HG03039 (cell line): ENCODE measurements around the gene CIT.

ENCODE experiments used
- ATAC-seq: cut with Tn5 transposase; IDR thresholded peaks from one replicate; pipeline ENCODE4 v1.9.1; 2021; ENCODE audit warnings: mild to moderate bottlenecking, moderate library complexity; ENCODE audit not compliant: unreplicated experiment

The CIT gene

DNA sequence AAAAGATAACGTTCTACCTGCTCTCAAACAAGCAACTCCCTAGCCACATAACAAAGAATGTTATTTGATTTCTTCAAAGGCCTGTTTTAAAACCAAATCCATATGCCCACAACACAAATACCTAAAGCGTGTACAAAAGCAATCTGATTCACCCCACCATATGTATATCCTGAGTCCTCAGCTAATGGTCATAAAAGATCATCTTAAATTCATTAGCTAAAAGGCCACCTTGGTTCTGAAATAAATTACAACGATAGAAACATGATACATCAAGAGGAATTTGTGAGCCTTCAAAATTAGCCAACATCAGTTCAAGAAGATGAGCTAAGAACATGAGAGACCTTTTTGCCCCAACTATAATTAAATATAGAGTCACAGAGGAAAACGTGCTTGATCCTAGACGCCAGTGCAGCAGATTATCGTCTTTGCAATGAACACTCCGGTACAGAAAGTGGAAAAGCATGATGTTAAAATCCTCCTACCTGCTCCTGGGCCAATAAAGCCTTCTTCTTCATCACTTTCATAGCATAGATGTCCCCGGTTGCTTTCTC, 20.0 kb downstream of the CIT start:
- ATAC-seq, result no peak

GRCh38 chr12:119850330-119850729, 26.8 kb downstream of the CIT start:
- ATAC-seq, result no peak

- ATAC-seq, result no peak
Observed at GRCh38 chr12:119843100-119843499, 34.0 kb downstream of the CIT start.

DNA sequence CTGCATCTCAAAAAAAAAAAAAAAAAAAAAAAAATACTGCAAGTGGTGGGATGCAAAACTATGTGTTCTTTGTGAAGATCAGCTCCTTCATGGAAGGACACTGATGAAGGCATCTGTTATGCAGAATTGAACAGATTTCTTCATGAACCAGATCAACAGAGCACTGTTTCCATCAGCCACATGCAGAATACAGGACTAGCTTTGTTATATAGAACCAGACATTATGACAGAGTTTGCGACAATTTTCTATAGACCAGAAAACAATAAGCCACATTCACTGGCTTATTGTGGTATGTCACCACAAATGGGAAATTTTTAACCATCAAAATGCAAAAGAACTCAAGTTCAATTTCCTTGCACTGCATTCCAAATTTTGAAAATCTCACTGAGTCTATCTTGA, 34.7 kb downstream of the CIT start:
- ATAC-seq, result no peak

DNA sequence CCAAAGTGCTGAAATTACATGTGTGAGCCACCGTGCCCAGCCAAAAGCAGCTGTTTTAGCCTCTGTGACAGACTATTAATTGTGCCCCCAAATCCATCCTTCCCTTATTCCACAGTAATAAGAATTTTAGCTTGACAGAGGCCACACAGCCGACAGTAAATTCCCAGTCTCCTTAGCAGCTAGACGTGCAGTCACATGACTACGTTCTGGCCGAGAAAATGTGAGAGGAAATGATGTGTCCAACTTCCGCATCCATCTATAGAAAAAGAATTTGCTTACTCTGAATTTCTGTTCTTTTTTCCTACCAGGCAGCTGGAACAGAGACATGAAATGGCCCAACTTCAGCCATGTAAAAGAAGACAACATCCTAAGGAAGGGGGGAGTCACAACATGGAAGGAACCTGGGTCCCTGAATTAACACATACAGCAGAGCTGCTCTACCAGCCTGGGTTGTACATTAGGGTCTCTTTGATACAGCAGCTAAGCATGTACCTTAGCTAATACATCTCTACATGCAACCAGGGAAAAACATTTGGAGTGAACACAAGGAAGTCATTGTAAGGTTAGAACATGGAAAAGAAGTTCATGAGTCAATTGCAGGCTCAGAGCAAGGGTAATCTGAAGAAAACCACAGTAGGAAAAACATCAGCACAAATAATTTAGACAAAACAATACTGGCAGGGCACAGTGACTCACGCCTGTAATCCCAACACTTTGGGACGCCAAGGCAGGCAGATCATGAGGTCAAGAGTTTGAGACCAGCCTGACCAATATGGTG, 35.5 kb downstream of the CIT start:
- no peak for ATAC-seq

- no peak for ATAC-seq
Observed at GRCh38 chr12:119840582-119840981, 36.5 kb downstream of the CIT start.

GRCh38 chr12:119840168-119840567, 37.0 kb downstream of the CIT start:
- no peak for ATAC-seq

- ATAC-seq, result no peak
Observed at GRCh38 chr12:119838826-119839600, 38.1 kb downstream of the CIT start.

DNA sequence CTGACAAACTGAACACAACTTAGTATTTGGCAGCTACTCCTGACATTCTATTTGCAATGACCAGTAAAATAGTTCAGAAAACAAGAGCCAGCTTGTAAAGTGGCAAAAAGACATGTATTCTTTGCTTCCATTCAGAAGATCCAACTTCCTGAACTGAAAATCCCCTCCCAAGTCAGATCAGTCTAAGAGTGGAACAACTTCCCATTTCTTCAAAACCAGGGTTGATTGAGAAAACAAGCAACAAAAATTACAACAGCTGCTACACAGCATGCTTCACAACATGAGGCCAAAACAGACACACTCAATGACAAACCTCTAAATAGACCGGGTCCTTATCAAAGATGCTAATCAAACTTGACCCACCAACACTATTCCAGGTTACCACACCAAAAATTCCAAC, 40.3 kb downstream of the CIT start:
- no peak for ATAC-seq

DNA sequence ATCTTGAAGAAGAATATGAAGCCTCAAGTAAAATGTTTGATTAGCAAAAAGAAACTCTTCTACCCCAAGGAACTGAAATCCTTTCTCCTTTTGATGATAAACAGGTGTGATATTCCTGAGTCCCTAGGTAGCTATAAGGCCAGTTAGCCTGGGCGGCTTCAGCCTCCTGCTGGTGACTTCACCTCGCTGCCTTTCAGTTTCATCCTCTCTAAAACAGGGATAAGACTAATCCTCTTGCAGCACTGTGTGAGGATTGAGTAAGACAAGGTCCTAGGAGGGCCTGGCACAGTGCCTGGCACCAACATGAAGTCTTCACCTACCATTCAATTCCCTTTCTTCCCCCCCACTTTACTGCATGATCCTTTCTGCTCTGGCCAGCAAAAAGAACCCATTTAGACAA, 42.1 kb downstream of the CIT start:
- ATAC-seq, result no peak

- no peak for ATAC-seq
Observed at GRCh38 chr12:119829439-119829838, 47.7 kb downstream of the CIT start.

GRCh38 chr12:119828300-119828699, 48.8 kb downstream of the CIT start:
- ATAC-seq, result no peak

DNA sequence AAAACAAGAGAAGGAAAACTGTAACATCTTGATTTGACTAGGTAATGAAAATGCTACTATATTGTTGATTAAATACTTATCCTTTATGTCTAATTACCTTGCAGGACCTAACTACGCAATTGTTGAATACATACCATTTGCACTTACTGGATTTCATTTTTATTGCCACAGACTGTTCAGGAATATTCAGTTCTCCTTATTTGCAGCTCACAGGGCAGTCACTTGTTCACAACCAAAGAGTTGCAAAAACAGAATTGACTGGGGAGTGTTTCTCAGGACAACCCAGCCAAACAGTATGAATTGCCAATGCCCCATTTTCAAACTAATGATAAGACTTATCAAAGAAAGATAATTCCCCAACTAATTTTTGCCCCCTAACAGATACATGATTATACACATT, 49.4 kb downstream of the CIT start:
- ATAC-seq, result no peak

GRCh38 chr12:119826661-119827445, 50.3 kb downstream of the CIT start:
- no peak for ATAC-seq

DNA sequence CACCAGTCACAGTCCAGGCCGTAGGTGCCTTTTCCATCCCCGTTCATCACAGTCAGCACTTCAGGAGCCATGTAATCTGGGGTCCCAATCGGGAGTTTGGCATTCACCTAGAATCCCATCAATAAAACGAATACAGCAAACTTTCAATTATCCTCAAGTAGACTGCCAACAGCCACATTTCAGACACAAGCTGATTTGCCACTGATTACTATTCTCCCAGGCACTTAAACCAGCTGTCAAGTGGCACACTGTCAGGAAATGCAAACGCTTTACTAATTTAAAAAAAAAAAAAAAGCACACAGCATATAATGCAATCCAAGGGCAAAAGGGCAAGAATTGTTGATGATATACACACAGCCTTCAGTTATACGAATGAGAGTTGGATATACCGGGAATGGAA, 51.9 kb downstream of the CIT start:
- no peak for ATAC-seq

GRCh38 chr12:119822046-119822445, 55.1 kb downstream of the CIT start:
- ATAC-seq, result no peak

DNA sequence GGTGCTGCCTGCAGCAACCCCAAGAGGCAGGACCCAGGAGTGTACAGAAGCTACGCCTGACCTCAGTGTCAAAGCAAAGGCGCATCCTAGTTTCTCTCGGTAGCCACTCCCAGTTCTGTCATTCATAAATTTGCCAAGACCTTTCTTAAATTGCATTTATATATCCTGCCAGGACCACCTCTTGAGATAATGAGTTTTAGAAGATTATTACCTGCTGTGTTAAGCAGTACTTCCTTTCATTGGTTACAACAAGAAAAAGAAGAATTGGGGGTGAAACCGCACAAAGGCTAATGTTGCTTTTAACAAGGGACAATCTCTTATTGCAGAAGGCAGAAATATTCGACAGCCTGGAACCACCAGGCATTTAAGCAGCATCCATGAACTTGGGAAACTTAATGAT, 57.8 kb downstream of the CIT start:
- no peak for ATAC-seq

GRCh38 chr12:119817546-119818343, 59.4 kb downstream of the CIT start:
- ATAC-seq, result no peak

DNA sequence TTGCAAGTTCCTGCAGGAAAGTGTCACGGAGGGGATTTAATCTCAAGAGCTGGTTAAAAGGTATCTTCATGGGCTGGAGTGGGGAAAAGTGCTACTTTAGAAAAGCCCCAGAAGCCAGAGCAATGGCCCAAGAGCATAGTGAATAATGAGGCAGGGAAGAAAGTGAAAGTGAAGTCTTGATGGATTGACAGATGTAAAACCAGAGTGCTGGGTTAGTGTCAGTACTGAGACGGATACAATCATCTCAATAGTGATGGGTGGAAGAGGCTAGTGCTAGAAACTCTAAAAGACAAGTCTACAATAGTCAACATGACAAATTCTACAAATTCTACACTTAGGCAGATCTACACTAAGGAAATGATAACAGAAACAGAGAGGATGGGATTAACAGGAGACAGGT, 68.1 kb downstream of the CIT start:
- no peak for ATAC-seq

- ATAC-seq, result no peak
Observed at GRCh38 chr12:119808441-119808840, 68.7 kb downstream of the CIT start.

DNA sequence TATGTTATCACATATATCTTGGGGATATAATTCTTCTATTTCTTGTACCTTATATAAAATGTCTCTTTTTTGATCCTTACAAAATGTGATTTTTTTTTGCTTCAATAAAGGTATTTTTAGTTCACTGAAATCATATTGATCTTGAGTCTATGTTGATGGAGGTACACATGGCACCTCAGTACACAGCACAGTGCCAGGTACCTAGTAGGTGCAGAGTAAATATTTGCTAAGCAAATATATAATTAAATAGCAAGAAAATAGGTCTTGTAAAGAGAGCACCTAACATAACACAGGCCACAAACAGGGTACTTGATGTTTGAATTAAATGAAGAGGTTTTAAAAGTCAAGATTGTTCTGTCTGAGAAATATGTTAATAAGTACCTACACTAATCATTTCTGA, 69.7 kb downstream of the CIT start:
- no peak for ATAC-seq
